A172 (cell line): Measurements from ENCODE around the gene TTC32. TPM values are rescaled to one million over a fixed set of nuclear protein-coding genes. Genes with fewer than 3 reads are reported as not detected.
"Not testable (repeated sequence)": the region's sequence is repeated elsewhere in the genome, so short reads cannot be mapped to it uniquely, and the experiment has no call there.

Experiments used
- DNase-seq: peaks from one replicate; pipeline ENCODE4 v3.0.0-alpha.2; 2015; ENCODE audit warnings: low spot score
- total RNA-seq: library from RNA; depleted of rRNA; stranded (reverse); fragments of >200 nt; shearing (Covaris generic); gene quantifications from 2 replicates; pipeline ENCODE4 v1.2.3, GENCODE V29; 2014; rRNA removed

The TTC32 gene
- 4.2 and 10.6 TPM in 2 replicates for total RNA-seq

GRCh38 chr2:19901442-19902215, at the start of gene TTC32:
TTC32 (minus strand) TSS chr2:19901983; CDS start chr2:19901854, 129 bp downstream.
- peak; percentile 92 for DNase-seq

GRCh38 chr2:19949071-19949470, 47.3 kb upstream of the TTC32 start:
- DNase-seq = no peak

DNA sequence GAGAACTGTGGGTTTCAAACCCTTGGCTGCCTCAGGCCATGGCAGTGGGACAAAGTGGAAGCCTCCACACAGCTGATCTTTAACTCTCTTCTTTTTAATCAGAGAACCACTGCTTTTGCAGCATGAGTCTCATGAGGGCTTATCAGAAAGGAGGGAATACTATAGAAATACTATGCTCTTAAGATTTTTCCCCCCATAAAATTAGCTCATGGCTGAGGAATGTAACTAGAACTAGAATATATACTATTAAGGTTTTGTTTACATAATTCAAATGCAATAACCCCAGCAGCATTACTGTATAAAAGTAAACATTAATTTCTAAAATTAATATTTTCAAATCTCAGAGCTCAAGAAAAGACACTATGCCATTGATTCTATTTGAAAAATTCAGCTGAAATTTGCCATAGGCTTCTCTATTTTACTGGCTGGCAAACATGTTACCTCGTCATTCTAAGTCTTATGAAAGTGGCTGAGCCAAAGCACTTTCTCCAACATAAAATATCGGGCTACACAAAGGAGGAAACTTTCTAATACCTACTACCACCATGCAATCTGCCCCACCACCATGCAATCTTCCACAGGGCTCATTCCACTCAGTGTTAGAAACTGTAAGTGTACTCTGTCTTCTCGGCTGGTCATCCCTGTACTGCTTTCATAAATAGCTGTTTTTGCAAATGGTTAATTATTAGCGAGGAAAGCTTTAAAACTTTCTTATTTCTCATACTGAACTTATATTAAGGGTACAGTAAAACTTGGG, 45.6 kb upstream of the TTC32 start:
- DNase-seq = no peak

DNA sequence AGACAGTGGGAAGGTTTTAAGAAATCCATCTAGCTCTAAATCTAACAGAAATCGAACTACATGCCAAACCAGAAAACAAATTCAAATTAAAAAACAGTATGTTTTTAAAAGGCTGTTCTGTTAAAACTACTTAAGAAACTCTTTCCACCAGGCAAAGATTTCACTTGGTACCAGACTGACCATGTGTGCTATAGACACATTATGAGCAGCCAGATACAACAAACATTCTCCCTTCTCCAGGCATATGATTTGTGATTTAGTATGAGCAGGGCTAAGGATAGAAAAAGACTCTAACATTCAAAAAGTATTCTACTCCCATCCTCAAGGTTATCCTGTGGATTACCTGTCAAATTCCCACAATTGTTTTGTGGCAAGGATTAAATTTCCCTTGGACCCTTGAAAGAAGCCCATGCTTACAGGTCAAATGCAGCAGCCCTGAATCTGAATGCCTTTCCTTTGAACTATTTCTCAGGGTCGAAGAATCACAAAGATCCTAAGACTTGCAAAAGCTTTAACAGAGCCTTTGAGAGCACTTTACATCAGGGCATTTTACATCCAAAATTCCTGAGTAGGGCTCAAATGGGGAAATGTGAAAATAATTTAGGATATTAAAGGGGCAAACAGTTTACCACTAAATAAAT, 42.5 kb upstream of the TTC32 start:
- no peak for DNase-seq

DNA sequence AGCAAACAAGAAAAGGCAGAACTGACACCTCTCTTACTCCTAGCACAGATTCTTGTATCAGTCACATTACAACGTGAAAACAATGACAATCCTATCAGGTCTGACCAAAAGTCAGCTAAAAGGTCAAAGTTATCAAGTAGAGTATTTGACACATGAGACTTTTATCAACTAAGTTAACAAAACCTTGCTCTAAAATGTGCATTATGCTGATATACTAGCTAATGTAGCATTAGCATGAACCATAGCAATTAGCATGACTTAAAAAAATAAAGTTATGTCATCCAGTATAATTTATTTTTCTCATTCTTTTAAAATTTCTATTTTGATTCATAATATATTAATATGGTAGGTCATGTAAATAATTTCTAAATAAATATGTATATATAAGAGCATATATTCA, 41.4 kb upstream of the TTC32 start:
- no peak for DNase-seq

GRCh38 chr2:19942199-19942598, 40.4 kb upstream of the TTC32 start:
- no peak for DNase-seq

DNA sequence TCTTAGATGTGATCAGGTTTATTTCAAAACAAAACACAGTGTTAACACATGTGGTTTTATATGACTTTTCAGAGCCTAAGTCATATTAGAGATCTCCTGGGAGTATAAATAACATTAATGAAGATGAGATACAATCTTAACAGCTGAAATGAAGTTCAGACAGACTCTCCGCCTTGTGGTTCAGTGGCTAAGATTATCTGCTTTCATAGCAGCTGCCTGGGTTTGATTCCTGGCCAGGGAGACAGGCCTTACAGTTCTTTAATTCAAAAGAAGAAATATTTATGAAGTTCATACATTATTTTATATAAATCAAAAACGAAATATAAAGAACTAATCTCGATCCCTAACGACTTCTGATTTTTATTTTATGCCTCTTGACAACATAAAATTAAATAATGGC, 35.2 kb upstream of the TTC32 start:
- no peak for DNase-seq

- DNase-seq = no peak
Measured at GRCh38 chr2:19936203-19936602, 34.4 kb upstream of the TTC32 start.

DNA sequence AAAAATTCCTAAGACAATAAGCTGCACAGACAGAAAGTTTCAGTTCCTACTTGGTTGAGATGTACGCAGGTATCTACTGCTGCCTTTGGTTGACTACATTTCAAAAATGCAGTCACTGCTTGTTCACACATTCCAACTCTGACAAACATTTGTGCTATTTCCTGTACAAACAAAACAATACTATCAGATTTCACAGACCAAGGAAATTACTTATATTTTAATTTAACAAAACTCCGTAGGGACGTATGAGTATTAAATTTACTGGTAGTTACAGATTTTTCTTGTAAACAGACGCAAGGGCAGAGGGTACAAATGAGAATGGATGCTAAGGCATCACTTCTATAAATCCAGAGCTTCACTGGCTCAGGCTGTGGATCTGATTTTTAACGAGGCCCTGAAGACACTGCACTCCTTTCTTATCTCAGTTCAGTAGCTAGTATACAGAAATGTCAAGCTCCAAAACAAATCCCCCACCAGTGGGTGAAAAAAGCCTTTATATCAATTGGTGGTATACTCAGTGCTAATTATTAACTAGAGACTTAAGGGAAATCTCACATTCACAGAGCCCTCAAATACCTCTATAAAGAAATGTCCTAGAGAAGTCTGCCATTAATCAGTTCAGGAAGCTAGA, 31.7 kb upstream of the TTC32 start:
- DNase-seq = peak; percentile 71

GRCh38 chr2:19932928-19933327, 31.1 kb upstream of the TTC32 start:
- no peak for DNase-seq

GRCh38 chr2:19929226-19929625, 27.4 kb upstream of the TTC32 start:
- DNase-seq = no peak

- not testable (repeated sequence) for DNase-seq
Measured at GRCh38 chr2:19927816-19928215, 26.0 kb upstream of the TTC32 start.

- DNase-seq = not testable (repeated sequence)
Measured at GRCh38 chr2:19924526-19924925, 22.7 kb upstream of the TTC32 start.

DNA sequence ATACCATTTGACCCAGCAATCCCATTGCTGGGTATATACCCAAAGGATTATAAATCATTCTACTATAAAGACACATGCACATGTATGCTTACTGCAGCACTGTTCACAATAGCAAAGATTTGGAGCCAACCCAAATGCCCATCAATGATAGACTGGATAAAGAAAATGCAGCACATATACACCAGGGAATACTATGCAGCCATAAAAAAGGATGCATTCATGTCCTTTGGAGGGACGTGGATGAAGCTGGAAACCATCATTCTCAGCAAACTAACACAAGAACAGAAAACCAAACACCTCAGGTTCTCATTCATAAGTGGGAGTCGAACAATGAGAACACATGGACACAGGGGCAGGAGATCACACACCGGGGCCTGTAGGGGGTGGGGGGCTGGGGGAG, 20.4 kb upstream of the TTC32 start:
- not testable (repeated sequence) for DNase-seq

DNA sequence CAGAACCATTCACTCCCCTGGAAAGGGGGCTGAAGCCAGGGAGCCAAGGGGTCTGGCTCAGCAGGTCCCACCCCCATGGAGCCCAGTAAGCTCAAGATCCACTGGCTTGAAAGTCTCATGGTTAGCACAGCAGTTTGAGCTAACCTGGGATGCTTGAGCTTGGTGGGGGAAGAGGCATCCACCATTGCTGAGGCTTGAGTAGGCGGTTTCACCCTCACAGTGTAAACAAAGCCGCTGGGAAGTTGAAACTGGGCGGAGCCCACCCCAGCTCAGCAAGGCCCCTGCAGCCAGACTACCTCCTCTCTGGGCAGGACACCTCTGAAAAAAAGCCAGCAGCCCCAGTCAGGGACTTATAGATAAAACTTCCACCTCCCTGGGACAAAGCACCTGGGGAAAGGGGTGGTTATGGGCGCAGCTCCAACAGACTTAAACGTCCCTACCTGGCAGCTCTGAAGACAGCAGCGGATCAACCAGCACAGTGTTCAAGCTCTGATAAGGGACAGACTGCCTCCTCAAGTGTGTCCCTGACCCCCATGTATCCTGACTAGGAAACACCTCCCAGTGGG, 14.7 kb upstream of the TTC32 start:
- no peak for DNase-seq

DNA sequence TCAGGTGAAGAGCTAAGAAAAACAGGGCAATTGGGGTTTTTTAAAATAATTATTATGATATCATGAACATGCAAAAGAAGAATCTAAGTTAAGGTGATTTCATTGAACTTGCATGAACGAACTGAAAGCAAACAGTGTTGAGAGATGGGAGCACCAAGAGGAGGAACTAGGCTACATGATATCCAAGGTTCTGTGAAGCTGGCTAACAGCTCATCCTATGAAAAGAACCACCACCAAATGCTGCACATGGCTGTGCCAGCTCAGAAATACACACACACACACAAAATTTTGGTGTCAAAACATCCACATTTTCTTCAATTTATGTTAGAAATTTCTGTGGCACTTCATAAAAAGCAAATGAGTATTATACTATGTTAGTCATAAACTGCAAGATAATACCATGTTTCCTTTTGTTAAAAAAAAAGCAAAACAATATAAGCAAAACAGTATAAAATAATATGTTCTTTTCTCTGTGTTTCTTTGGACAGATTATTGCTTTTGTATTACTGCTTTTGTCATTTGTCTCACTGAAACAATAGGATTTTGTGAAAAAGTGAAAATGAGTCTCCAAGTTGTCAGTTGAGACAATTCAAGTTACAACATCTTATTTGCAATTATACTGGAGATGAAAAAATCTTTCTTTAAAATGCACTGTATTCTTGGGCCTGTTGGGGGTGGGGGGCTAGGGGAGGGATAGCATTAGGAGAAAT, 12.6 kb upstream of the TTC32 start:
- DNase-seq = no peak

GRCh38 chr2:19911808-19912509, 10.2 kb upstream of the TTC32 start:
- peak; percentile 98 for DNase-seq

DNA sequence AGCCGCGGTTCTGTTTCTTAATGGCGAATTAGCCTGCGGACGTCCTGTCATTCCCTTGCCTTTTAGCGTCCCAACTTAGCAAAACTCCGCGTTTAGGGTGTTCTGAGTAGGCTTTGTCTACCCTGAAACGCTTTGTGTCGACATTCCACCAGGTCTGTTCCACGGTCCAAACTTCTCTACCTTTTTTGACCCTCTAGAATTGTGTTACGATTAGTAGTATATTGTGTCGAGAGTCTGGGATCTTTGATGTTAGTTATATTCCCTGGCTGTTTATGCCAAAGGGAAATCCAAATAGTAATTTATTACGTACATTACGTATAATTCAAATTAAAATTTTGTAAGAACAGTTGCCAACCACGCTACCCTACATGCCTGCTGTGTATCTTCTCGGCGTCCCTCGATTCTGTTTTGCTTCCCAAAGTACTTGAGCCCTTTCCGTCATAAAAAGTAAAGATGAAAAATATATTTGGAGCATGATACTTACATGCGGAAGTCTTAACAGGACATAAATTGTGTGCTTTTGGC, 495 bp upstream of the TTC32 start:
- peak; percentile 13 for DNase-seq

DNA sequence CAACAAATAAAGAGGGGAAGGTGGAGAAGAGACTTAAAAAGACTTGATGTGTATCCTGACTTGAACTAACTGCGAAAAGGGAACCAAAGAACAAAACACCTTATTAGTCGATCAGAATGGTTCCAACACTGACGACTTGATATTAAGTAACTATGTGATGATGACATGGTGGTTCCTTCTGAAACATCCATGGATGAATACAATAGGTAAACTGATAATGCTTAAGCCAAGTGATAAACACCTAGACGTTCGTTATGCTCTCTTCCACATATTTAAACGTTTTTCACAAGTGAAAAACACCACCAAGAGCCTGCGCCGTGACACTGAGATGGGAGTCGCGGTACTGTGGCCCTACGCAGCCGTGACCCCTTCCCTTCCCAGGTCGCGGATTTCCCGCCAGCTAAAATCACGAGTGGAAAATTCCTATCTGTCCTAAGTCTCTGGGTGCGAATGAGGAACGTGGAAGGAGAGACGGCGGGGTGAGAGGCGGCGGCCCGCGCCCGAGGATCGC, 797 bp downstream of the TTC32 start:
- peak; percentile 18 for DNase-seq
